GM12801 (cell line): ENCODE data around the gene C6orf15.

ENCODE experiments used
- TF ChIP-seq, protein P1 (sequence below): IDR thresholded peaks from one replicate; pipeline ENCODE4 v1.5.1; 2011; ENCODE audit warnings: control low read depth; ENCODE audit not compliant: insufficient read length; ENCODE audit errors: extremely low read depth

C6orf15 gene

GRCh38 chr6:31090275-31090972, 22.0 kb downstream of the C6orf15 start:
- TF ChIP-seq, protein P1, sequence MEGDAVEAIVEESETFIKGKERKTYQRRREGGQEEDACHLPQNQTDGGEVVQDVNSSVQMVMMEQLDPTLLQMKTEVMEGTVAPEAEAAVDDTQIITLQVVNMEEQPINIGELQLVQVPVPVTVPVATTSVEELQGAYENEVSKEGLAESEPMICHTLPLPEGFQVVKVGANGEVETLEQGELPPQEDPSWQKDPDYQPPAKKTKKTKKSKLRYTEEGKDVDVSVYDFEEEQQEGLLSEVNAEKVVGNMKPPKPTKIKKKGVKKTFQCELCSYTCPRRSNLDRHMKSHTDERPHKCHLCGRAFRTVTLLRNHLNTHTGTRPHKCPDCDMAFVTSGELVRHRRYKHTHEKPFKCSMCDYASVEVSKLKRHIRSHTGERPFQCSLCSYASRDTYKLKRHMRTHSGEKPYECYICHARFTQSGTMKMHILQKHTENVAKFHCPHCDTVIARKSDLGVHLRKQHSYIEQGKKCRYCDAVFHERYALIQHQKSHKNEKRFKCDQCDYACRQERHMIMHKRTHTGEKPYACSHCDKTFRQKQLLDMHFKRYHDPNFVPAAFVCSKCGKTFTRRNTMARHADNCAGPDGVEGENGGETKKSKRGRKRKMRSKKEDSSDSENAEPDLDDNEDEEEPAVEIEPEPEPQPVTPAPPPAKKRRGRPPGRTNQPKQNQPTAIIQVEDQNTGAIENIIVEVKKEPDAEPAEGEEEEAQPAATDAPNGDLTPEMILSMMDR: no peak

DNA sequence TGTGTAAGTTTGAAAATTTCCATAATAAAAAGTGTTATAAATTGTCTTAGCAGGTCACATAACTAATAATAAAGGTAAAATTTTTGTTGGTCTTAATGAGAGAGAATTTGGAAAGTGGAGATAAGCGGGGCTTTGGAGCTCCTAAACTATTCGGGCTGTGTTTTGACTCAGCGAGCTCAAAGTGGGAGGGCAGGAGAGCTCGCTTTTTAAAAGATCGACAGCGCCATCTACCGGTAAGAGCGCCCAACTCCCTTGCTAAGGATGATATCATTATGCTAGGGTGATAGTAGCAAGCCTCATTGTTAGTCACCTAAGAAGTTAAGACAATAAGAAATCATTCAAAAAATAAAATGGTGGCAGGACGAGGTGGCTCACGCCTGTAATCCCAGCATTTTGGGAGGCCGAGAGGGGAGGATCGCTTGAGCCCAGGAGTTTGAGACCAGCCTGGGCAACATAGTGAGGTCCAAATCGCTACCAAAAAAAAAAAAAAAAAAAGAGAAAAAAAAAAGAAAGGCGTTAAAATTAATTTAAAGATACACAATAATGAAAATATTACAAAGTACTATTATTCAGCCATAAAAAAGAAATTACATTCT, 24.8 kb downstream of the C6orf15 start:
- TF ChIP-seq, protein P1: no peak

- TF ChIP-seq, protein P1: no peak
Measured at GRCh38 chr6:31086788-31087440, 25.5 kb downstream of the C6orf15 start.

- TF ChIP-seq, protein P1: no peak
Measured at GRCh38 chr6:31083742-31084354, 28.5 kb downstream of the C6orf15 start.

DNA sequence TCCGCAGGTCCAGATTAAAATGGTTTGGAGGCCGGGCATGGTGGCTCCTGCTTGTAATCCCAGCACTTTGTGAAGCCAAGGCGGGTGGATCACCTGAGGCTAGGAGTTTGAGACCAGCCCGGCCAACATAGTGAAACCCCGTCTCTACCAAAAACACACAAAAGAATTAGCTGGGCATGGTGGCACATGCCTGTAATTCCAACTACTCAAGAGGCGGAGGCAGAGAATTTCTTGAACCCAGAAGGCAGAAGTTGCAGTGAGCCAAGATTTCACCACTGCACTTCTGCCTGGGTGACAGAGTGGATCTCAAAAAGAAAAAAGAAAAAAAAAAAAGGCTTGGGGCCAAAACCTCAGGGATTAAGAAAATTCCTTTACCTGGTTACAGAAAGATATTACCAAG, 30.5 kb downstream of the C6orf15 start:
- TF ChIP-seq, protein P1: no peak

- TF ChIP-seq, protein P1: peak; percentile 70
Measured at GRCh38 chr6:31079656-31080261, 32.6 kb downstream of the C6orf15 start.

DNA sequence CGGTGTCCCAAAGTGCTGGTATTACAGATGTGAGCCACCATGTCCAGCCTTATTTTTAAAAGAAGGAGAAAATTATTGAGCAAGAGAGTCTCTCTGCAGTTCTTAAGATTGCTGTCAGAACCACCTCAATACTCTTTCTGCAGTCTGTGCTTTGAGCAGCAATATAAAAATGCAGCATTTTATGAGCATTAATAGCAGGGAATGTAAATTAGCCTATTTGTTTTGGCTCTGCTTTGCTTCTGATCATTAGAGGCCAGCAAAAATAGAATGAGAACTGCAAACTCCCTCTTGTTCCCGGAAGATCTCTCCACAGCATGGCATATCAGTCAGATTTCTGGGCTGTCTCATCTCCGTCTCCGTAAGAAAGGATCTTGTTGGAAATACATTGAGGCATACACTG, 35.8 kb downstream of the C6orf15 start:
- TF ChIP-seq, protein P1: no peak
